22Rv1 (cell line): ENCODE data around the gene CCDC150.

Experiments
- CTCF ChIP-seq: fragments of 450-650 bp; IDR thresholded peaks from 2 replicates; pipeline ENCODE4 v1.5.1; 2017; ENCODE audit warnings: mild to moderate bottlenecking
- ZFX ChIP-seq: fragments of 450-650 bp; IDR thresholded peaks from 2 replicates; pipeline ENCODE4 v1.6.1; 2017; ENCODE audit warnings: antibody characterized with exemption, borderline replicate concordance

DNA sequence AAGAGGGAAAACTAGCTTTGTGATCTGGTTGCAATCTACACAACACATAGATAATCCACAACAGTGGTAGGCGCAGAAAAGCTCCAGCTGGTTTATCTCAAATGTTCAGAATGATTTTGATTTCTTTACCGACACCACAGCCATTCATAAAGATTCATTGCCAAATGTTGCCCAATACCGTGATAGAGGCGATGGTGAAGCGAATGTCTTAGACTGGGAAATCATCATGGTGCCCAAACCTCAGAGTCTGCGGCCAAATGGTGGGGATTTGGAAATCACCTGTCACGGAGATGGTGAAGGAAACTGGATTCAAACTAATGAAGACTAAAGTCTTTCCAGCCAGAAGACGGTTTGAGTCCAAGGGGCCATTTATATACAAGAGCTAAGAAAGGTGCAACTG is 48.5 kb upstream of the CCDC150 start:
- no peak for TF ChIP-seq CTCF
- TF ChIP-seq ZFX, result no peak
